Right atrium auricular region (tissue), 2 donors: ENCODE results near the gene SRGAP3. TPM values are rescaled to one million over a fixed set of nuclear protein-coding genes. Genes with fewer than 3 reads are reported as not detected.

Experiments used
- DNase-seq: peaks from one replicate; pipeline ENCODE4 v3.0.0-alpha.2; 2019; ENCODE audit warnings: low spot score
- H3K27ac ChIP-seq, 2 donors: fragments of 200-600 bp; sonication (generic); 1 replicate in 1 of 2; 2 replicates in 1 of 2; pipeline ENCODE4 v1.5.1; 2016 to 2019
- H3K27me3 ChIP-seq, 2 donors: fragments of 200-600 bp; sonication (generic); one replicate each; pipeline versions ENCODE4 v1.5.1 to v1.6.0; 2017 to 2019
- H3K36me3 ChIP-seq: fragments of 200-600 bp; sonication (generic); one replicate; pipeline ENCODE4 v1.5.1; 2016
- H3K4me1 ChIP-seq, 2 donors: fragments of 200-600 bp; sonication (generic); one replicate each; pipeline versions ENCODE4 v1.5.1 to v1.6.0; 2017 to 2019
- H3K4me3 ChIP-seq, 2 donors: fragments of 200-600 bp; sonication (generic); 1 replicate in 1 of 2; 2 replicates in 1 of 2; pipeline ENCODE4 v1.5.1; 2017 to 2019; ENCODE audit warnings: mild to moderate bottlenecking in 1 of 2, moderate library complexity in 1 of 2
- H3K9me3 ChIP-seq, 2 donors: fragments of 200-600 bp; sonication (generic); one replicate each; pipeline ENCODE4 v1.5.1; 2019
- total RNA-seq, 2 donors: library from RNA; depleted of rRNA; stranded (reverse); fragments of >200 nt; gene quantifications; one replicate each; pipeline ENCODE4 v1.1.0, GENCODE V29; 2016
- TF ChIP-seq, protein P1 (sequence below), 2 donors: fragments of 200-600 bp; sonication (generic); IDR thresholded peaks; one replicate each; pipeline ENCODE4 v1.5.1; 2019; ENCODE audit warnings: antibody characterized with exemption in 2 of 2

The SRGAP3 gene
- total RNA-seq, 2 donors from 2014 or later, result 4.0 to 5.0 TPM

DNA sequence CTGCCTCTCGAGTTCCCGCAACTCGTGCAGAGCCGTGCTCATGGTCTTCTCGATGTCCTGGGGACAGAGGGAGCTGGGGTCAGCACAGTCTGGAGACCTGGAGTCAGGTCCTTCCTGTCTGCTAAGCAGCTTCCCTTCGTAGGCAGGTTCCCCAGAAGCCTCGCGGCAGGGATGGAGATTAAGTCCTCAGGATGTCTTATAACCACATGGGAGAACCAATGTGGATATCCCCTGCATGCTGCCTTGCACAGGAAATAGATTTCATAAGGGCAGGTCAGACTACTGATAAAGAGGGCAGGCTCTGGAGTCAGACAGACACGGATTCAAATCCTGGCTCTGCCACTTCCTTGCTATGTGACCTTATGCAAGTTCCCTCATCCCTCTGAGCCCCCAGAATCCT, 263.6 kb downstream of the SRGAP3 start:
- Histone ChIP-seq H3K27me3 (no peaks in the 10 kb centered on the region), H3K9me3 (no peaks in the 10 kb centered on the region), H3K36me3 (no peaks in the 10 kb centered on the region), H3K4me3 (no peak overlapping the region), H3K27ac (no peak overlapping the region), H3K4me1 (peaks cover 0 to 6% of the 10 kb centered on the region in 2 donors)
- TF ChIP-seq, protein P1, sequence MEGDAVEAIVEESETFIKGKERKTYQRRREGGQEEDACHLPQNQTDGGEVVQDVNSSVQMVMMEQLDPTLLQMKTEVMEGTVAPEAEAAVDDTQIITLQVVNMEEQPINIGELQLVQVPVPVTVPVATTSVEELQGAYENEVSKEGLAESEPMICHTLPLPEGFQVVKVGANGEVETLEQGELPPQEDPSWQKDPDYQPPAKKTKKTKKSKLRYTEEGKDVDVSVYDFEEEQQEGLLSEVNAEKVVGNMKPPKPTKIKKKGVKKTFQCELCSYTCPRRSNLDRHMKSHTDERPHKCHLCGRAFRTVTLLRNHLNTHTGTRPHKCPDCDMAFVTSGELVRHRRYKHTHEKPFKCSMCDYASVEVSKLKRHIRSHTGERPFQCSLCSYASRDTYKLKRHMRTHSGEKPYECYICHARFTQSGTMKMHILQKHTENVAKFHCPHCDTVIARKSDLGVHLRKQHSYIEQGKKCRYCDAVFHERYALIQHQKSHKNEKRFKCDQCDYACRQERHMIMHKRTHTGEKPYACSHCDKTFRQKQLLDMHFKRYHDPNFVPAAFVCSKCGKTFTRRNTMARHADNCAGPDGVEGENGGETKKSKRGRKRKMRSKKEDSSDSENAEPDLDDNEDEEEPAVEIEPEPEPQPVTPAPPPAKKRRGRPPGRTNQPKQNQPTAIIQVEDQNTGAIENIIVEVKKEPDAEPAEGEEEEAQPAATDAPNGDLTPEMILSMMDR (IDR thresholded peaks at IDR 0.05), result no peak
- DNase-seq, result no peak

DNA sequence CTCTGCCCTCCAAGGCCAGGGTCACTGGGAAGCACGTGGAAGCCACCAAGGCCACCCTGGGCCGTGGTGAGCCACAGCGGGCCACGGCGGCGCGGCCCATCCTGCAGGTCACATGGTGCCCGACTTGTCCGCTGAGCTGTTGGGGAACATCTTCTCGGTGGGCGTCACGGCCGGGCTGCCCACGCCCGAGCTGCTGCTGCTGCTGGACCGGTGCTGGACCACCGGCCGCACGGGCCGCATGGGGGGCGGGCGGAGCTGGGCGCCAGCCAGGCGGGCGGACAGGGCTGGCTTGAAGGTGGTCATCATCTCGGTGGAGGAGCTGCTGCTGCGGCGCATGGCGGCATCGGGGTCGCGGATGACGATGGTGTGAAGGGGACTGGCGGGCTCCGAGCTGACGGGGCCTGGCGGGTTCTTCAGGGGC, 264.0 kb downstream of the SRGAP3 start:
- TF ChIP-seq, protein P1 (IDR thresholded peaks at IDR 0.05), result no peak
- DNase-seq, result no peak

DNA sequence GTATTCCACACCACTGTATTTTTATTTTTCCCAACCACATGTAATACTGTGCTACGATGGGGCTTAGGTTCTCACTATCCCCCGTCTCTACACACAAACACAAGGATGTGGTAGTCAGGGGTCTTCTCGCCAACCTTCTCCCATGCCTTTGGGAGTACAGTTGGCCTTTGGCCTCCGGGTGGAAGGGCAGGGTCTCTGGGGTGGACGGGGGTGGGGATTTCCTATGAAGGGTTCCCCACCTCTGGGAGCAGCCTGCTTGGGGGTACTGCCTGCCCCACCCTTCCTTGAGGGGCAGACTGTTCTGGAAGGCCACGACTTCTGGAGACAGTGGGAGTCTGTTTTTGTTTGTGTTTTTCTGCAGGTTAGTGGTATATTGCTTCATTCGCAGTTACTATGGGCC, 264.9 kb downstream of the SRGAP3 start:
- no peaks in the 10 kb centered on the region for H3K36me3 ChIP-seq
- H3K4me1 ChIP-seq, result peaks cover 0 to 6% of the 10 kb centered on the region in 2 donors
- TF ChIP-seq, protein P1 (IDR thresholded peaks at IDR 0.05), result no peak
- no peaks in the 10 kb centered on the region for H3K9me3 ChIP-seq
- H3K4me3 ChIP-seq, result no peak overlapping the region
- no peaks in the 10 kb centered on the region for H3K27me3 ChIP-seq
- no peak for DNase-seq
- H3K27ac ChIP-seq, result no peak overlapping the region

More for the DNA sequence above, 264.0 kb downstream of the SRGAP3 start:
- Histone ChIP-seq H3K4me1 (peaks cover 0 to 6% of the 10 kb centered on the region in 2 donors), H3K4me3 (no peak overlapping the region), H3K36me3 (no peaks in the 10 kb centered on the region), H3K9me3 (no peaks in the 10 kb centered on the region), H3K27ac (no peak overlapping the region), H3K27me3 (no peaks in the 10 kb centered on the region)

DNA sequence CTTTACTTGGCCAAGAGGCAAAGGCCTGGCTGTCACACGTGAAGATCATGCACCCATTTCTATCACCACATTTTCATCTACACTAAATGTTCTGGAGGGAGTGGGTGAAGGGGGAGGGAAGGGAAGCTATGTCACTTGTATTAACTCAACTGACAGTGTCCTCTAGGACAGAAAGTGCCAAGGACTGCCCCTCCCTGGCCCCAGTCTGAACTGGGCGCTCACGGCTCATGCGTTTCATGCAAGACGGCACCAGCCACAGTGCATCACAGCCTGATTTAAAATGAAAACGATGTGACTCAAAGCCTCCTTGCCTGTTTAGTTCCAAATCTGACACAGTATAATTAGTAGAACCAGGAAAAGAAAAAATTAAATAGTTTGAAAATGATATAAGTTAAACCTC, 265.4 kb downstream of the SRGAP3 start:
- H3K27ac ChIP-seq, result no peak overlapping the region
- H3K36me3 ChIP-seq, result no peaks in the 10 kb centered on the region
- no peaks in the 10 kb centered on the region for H3K27me3 ChIP-seq
- DNase-seq, result no peak
- TF ChIP-seq, protein P1 (IDR thresholded peaks at IDR 0.05), result no peak
- peaks cover 0 to 6% of the 10 kb centered on the region in 2 donors for H3K4me1 ChIP-seq
- no peak overlapping the region for H3K4me3 ChIP-seq
- no peaks in the 10 kb centered on the region for H3K9me3 ChIP-seq

DNA sequence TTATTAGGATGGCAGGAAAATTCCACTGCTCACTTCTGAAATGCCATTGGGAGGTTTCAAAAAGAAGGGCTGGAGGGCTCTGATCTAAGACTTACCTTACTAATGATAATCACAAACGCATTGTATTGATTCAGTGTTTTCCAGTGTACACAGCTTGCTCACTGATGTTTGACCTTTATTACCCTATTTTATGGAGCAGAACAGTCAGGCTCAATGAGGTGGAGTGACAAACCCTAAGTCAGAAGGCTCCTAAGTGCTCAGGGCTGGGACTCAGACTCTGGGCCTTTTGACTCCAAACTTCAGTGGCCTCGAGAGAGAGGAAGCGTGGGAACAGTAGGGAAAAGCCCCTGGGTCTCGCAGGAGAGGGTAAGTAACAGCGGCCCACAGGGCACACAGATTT, 265.9 kb downstream of the SRGAP3 start:
- TF ChIP-seq, protein P1 (IDR thresholded peaks at IDR 0.05), result no peak
- no peaks in the 10 kb centered on the region for H3K36me3 ChIP-seq
- no peak overlapping the region for H3K4me3 ChIP-seq
- peaks cover 0 to 6% of the 10 kb centered on the region in 2 donors for H3K4me1 ChIP-seq
- no peak for DNase-seq
- no peaks in the 10 kb centered on the region for H3K27me3 ChIP-seq
- no peak overlapping the region for H3K27ac ChIP-seq
- no peaks in the 10 kb centered on the region for H3K9me3 ChIP-seq

DNA sequence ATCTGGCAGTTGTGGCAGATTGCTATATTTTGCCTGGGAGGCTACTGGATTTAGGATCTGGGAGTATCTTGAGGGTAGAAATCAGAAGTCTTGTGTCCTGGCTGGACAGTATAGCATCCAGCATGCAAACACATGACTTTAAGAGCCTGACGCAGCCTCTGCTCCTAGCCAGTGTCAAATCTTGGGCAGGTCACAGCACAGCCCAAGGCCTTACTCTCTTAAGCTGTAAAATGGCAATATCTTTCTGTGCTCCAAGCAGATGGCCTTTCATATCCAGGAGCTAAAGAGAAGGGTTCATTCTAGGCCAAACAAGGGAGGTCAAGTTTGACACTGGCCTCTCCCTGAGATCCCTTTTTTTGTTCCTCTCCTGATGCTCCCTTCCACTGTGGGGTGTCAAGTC, 266.4 kb downstream of the SRGAP3 start:
- no peak for DNase-seq
- H3K4me3 ChIP-seq, result no peak overlapping the region
- no peaks in the 10 kb centered on the region for H3K36me3 ChIP-seq
- H3K27ac ChIP-seq, result no peak overlapping the region
- TF ChIP-seq, protein P1 (IDR thresholded peaks at IDR 0.05), result no peak
- H3K27me3 ChIP-seq, result no peaks in the 10 kb centered on the region
- H3K4me1 ChIP-seq, result peaks cover 0 to 6% of the 10 kb centered on the region in 2 donors
- H3K9me3 ChIP-seq, result no peaks in the 10 kb centered on the region
